M059J (cell line): ENCODE data around the gene CDT1. TPM values are rescaled to one million over a fixed set of nuclear protein-coding genes. Genes with fewer than 3 reads are reported as not detected.

Source experiments
- DNase-seq: peaks from one replicate; pipeline ENCODE4 v3.0.0-alpha.2; 2012; ENCODE audit warnings: low read depth
- total RNA-seq: library from RNA; depleted of rRNA; stranded (reverse); fragments of >200 nt; shearing (Covaris generic); gene quantifications from 2 replicates; pipeline ENCODE4 v1.2.3, GENCODE V29; 2014; rRNA removed

Gene CDT1
- 12.8 and 44.4 TPM in 2 replicates for total RNA-seq

DNA sequence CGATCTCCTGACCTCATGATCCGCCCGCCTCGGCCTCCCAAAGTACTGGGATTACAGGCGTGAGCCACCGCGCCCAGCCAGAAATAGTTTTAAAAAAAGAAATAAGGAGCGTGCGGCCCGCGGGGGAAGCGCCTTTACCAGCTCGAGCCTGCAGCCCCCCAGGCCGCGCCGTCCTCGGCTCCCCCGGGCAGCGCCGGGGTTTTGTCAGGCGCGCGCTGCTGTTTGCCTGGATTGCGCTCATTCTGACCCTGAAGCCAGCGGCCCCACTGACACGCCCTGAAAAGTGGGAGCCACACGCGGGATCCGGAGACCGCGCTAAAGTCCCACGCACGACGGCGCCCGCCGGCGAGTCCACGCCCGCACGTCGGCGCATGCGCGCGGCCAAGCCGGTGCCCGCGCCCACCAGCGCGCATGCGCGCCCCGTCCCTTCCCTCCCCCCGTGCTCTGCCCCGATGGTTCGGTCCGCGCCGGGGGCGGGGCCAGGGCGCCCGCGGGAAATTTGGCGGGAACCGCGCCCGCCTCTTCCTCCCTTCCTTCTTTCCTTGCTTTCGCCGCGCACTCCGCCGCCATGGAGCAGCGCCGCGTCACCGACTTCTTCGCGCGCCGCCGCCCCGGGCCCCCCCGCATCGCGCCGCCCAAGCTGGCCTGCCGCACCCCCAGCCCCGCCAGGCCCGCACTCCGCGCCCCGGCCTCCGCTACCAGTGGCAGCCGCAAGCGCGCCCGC, at the start of gene CDT1:
Gene CDT1, plus strand, starts transcription at position 526 of the 724 bp plus-strand sequence. Its CDS starts 43 bp downstream, at position 569.
- DNase-seq = peak; percentile 68

DNA sequence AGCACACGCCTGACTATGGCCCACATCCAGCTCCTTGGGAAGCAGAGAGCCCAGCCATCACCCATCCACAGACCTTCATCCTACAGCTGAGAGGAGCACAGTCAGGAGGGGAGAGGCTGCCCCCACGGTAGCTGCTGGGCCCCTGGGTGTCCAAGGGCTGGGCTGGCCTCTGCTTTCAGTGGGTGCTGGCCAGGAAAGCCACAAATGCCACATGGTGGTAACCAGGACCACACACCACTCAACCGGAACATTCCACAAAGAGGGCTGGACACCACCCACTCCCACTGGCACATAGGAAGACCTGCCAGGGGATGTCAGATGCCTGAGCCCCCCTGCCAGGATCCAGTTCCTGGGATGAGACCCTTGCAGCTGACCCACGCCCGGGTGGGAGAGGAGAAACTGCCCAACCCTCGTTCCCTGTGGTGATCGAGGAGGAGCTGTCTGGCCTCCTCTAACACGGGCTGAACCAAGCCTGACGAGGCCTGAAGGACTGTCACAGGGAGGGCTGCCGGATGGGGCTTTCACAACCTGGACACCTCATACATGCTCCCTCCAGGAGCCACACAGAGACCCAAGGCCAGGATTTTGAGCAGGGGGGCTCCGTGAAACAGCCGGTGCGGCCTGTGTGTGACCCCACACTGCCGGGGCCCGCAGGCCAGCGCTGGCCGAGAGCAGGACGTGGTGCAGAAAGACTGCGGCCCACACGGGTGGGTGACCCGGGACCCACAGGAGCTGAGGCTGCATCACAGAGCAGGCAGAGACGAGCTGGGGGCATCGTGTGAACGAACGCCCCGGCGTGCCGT, 49.3 kb upstream of the CDT1 start:
- no peak for DNase-seq

DNA sequence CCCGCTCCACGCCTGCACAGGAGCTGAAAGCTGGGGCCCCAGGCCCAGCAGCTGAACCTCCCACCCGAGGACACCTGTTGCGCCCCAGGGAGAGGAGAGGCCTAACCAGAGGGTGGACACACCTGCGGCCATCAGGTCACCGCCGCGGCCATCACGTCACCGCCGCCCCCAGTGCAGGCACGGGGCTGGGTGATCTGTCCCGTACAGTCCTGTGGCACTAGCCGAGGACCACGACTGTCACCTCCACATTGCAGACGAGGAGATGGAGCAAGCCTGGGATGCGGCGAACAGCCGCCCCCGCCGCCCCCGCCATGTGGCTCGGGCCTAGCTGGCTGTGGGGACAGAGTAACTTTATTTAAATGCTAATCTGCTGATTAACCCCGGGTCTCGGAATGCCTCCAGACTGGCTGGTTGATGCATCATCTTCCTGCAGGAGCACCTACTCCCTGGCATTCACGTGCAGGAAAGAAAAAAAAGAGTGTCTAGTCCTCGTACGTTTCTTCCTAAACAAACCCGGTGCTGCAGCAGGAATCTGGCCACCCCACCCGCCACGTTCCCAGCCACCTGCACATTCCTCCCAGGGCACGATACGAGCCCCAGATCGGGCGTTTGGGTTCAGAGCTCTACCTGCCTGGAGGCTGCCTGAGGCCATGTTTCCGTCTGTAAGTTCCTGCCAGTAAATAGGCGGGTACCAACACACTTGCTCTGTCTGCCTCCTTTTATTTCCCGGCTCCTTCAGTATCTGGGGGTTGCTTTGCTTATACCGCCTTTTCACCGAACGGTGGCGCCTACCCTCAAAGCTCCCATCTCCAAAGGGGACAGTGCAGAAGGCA, 48.5 kb upstream of the CDT1 start:
- DNase-seq = peak; percentile 85

DNA sequence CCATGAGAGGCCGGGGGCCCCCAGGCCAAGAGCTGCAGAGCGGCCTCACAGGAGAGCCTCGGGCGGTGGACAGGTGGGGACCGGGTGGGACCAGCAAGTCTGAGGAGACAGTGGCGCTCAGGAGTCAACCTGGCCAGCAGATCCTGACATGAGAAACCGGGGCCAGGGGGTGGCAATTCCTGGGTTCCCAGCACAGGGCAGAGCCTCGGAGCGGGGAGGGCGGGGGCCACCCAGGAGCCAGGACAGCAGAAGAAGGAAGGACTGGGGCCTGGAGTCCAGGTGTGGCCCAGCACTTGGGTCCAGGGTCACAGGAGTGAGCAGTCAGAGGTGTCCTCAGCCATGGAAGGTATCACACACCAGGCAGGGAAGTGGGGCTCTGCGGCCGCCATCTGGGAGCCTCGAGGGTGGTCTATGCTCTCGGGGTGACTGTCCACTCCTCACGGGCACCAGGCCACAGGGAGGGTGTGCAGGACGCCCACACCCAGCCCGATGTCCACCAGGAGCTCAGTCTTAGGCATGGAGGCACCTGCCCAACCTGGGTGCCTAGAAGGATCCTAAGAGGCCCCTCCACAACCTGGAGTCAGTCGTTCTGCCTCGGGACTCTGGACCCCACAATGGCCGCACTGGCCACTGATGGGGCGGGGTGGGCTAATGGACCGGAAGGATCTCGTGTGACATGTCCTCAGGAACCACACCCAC, 47.7 kb upstream of the CDT1 start:
- no peak for DNase-seq

DNA sequence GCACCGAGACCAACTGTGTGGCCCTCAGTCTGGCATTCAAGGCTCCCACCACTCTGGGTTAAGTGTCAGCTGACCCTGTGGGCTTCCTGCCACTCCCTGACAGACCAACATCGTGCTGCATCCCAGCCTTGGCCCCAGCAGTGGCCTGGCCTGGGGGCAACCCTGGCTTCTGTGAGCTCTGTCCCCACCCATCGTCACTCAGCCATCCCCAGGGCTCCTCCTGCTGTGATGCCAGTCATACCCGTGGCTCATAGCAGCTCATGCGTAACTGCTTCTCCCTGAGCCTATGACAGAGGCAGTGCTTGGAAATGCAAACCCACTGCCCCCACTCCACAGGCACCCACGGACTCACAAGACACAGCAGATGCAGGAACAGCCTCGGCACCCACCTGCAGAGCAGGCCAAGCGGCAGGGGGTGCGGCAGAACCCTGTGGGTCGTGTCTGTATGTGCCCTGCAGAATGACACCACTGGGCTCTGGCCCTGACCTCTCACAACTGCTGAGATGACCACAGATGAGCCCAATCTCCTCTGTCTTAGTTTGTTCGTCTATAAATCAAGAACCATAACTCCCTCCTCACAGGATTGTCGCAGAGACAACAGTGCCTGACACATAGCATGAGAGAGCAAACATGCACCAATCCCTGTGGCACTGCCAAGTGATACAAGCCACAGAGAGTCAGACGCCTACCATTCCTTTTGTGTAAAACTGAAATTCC, 45.2 kb upstream of the CDT1 start:
- DNase-seq = no peak

DNA sequence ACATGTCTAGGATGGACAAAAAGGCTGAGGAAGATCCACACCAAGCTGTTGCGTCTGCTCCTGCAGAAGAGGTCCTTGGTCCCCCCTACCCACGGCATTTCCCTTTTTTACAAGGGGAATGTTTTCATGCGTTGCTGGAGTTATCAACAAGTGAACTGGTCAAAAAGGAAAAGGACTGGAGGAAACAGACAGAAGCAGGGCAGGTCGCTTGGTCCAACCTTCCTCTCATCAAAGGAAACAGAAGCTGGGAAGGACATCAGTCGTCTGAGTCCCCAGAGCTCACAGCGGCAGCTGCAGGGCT, 44.7 kb upstream of the CDT1 start:
- no peak for DNase-seq

DNA sequence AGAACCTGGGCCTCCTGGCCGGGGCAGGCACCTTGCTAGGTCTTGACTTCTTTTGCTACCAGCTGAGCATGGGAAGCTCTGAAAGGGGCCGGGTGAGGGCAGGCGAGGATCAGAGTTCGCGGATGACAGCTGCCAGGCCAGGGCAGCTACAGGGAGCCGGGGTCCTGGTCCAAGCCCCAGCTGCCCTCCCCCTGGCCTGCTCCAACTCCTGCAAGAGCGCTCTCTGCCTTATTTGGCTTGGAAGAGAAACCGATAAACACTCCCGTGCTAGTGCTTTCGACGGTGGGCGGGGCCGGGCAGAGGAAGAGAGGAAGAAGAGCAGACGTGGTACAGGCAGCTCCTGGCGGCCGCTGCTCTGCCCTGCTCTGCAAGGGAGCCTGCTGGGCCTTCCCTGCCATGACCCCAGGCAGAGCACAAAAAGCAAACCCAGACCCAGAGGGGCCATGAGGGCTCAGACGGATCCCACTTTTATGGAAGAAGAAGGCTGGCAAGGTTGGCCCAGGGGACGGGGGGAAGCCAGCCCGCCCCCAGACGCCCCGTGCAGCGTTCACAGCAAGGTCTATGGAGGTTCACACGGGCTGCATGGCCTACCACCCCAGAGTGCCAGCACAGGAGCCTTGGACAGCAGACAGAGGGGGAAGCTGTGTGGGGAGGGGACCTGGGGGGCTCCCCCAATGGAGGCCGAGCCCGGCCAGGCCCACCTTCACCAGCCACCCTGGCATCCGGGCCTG, 44.2 kb upstream of the CDT1 start:
- no peak for DNase-seq

DNA sequence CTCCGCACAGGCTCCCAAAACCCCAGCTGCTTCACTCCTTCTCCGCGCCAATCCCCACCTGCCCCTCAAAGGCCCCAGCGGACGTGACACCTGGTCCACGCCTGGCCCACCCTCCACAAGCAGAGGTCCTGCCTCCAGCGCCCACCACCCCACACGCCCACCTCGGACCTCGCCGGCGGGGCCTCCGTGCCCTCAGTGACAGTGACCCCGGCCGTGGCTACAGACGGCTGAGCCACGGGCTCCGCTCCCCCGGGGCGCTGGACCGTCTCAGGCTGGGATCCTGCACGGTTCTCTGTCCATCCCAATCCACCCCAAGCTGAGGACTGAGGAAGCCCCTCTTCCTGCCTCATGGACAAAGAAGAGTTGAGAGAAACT, 43.6 kb upstream of the CDT1 start:
- no peak for DNase-seq

DNA sequence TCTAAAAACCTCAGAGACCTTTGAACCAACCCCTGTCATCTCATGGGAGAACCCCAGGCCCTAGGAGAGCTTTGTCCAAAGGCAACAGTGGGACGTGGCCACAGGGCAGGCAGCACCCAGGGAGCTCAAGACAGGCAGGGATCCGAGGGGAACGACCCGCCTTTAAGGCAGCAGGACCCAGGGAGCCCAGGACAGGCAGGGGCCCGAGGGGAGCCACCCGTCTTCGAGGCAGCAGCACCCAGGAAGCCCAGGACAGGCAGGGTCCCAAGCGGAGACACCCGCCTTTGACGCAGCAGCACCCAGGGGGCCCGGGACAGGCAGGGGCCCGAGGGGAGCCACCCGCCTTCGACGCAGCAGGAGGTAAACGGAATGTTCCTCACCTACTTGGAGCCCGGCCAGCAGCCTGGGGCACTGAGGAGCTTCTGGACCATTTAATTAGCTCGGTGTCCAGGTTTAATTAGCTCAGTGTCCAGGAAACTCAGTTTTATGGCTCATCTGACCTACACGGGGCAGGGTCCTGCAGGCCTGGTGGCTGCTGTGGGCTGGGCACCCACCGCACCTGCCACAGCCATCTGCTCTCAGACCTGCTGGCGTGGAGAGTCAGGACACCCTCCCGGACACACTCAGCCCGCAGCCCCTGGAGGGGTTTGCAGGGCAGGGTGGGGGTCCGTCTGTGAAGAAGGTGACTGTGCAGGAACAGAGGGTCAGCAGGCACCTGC, 43.0 kb upstream of the CDT1 start:
- DNase-seq = no peak

DNA sequence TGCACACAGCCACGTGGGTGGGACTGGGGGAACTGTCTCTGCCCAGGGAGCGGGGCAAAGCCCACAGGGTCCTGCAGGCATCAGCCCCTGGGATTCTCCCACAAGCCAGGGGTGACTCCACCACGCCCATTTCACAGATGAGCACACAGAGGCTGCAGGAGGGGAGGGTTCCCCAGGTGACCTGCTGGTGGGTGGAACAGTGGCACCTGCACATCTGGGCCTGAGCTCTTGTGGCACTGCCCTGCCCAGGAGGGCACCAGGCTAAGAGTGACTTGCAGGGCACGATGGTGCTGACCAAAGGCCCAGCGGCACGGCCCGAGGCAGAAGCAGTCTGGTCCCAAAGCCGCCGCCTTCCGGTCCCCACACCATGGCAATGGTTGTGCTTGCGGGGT, 42.5 kb upstream of the CDT1 start:
- DNase-seq = no peak

DNA sequence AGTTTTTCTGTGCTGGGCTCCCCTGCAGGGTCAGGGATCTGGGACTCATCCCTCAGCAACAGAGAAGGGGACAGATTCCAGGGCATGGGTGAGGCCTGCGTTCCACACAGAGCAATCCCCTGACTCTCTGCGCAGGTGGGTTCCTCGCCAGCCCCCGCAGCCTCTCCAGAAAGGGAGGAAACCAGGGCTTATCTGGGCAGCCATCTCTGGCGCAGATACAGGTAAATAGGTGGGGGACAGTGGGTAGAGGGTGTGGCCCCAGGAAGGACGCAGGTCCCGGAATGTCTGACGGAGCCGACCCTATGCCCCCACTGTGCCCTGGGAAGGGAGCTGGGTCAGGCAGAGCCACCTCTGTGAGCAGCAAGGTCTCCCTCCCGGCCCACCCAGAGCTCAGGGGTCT, 41.8 kb upstream of the CDT1 start:
- DNase-seq = no peak

DNA sequence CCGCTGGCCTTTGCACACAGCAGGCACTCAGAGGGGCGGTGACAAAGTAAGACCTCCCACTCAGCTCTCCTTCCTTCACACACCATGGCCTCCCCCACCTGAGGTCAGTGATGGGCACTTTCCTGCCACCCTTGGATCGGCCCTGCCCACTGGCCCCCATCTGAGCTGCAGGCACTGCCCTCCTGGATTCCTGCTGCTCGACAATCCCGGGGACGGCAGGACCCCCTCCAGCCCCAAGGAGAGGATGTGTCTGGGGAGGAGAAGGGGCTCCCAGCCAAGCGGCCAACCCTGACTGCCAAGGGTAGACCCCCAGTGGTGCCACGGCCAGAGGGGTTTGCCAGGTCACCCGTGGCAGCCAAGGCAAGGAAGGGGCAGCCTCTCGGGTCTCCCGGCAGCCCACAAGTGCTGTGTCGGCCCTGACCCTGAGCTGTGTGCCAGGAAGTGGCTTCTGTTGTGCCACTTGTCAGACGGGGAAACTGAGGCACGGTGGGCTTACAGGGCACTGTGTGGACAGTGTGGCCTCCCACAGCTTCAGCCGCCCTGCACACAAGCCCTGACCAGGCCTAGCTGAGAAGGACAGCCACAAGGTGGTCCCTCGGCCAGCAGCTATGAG, 41.2 kb upstream of the CDT1 start:
- DNase-seq = no peak

DNA sequence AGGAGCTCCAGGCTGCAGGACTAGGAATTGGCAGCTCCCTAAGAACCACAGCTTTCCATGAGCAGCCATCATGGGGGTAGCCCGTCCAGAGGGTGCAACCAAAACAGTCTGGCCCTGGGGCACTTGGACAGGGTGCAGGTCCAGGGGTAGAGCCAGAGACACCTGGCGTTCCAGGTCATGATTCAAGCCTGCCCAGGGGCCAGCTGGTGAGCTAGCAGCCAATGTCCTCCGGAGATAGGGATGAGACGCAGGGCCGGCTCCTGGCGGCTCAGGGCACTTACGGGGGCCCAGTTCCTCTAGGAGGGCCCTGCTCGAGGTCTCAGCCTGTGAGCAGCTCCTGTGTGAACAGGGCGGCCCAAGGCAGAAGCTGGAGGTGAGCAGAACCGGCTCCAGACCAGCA, 40.6 kb upstream of the CDT1 start:
- no peak for DNase-seq

DNA sequence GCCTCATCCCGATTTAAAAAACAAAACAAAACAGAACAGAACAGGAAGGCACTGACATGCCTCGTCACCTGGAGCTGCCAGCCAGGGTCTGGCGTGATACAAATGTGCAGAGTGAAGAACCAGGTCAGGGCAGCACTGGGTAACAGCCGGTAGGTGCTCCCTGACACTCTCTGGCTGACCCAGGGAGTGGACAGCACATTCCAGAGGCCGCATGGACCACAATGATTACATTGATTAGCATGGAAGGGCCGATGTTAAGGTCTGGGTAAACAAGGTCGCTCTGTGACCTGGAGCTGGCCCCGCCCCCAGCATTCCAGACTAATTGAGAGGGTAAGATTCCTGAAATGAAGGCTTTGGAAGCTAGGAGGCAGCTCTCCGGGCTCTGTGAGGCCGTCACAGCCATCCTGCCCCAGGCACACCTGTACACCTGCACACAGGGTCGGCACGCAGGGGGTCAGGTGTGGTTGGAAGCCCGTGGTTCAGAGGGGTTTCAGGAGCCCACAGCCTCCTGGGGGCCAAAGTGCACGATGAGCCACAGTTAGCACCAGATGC, 40.0 kb upstream of the CDT1 start:
- DNase-seq = peak; percentile 78

DNA sequence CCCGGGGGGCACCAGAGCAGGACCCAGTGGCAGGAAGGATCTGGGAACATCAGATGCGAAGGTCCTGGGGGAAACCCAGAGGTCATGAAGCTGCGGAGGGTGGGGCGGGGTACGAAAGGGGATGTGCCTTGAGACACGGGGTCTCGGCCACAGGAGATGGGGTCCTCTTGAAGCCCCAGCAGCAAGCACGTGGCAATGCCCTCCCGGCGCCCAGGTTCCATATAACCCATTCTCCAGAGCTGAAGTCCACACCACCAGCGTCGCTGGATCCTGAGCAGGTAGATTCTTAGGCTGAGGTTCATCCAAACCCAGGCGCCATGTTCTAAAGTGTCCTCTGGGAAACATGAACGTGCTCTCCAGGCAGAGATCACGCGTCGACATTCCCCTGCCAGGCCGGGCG, 39.5 kb upstream of the CDT1 start:
- no peak for DNase-seq

DNA sequence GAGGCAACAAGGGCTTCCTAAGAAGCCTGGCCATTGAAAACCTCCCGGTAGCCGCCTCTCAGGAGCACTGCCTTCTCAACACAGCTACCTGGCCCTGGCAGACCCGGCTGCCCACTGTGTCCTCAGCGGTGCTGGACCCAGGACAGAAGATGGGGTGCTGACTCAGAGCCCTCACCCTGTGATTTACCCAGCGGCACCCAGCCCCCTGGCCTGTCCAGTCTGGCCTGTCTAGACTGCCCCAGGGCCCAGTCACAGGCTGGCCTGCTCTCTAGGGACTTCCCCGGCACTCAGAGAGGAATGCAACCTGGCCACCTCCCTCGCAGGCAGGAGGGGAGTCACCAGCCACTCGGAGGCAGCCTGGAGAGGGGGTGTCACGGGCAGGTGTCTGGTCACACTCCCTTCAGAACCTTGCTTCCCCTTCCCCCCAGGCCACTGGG, 38.7 kb upstream of the CDT1 start:
- peak; percentile 91 for DNase-seq

DNA sequence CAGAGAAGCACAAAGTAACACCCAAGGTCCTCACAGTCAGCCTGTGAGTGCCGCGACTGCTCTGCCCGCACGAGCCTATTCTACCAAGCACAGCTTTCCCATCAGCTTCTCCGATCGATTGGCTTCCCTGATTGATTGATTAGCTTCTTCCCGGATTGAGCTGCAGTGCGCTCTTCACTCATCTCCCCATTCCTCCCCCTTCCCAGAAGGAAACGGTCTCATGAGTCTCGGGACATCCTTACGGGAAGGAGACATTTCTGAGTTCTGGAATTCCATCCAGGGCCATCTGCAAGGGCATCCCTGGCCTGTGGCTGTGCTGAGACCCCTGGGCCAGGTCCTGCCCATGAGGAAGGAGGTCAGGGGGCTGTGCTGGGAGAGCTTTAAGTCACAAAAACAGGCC, 36.6 kb upstream of the CDT1 start:
- DNase-seq = no peak

DNA sequence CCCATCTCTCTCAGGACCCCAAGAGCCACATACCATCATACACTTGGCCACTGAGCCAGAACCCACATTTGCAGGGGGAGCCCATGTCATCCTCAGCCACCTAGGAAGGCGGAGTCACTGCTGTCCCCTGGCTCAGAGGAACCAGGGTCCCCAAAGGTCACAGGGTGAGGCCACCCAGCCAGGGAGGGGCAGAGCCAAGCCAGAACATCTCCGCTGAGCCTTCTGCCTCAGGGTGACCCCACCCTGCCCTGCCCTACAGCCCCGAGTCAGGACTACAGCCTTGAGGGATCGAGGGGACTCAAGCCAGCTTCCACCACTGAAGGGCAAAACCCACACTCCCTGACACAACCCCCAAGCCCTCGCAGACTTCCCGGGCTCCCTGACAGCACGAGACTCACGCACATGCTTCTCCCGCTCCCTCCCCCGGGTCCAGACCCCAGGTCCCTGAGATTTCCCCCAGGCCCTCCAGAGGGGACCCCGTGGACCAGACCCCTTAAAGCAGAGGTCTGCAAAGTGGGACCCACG, 36.0 kb upstream of the CDT1 start:
- DNase-seq = no peak
